ENCODE results near the gene PARP15. TPM values are rescaled to one million over a fixed set of nuclear protein-coding genes. Genes with fewer than 3 reads are reported as not detected.

Gene PARP15
- total RNA-seq, 1 donor from 2014 or later = 0.55 TPM

- no peak for DNase-seq (ENCODE audit: low spot score, unreplicated experiment)
- Mint-ChIP-seq H3K27ac (no peak overlapping the region), H3K36me3 (ENCODE audit: insufficient read depth) (peaks cover 3% of the 10 kb centered on the region), H3K9me3 (ENCODE audit: low read depth) (peaks cover 14% of the 10 kb centered on the region), H3K27me3 (peaks cover 14% of the 10 kb centered on the region), H3K4me3 (ENCODE audit: low read depth) (no peak overlapping the region), H3K4me1 (ENCODE audit: low read depth) (no peaks in the 10 kb centered on the region)
- TF ChIP-seq, protein P1, sequence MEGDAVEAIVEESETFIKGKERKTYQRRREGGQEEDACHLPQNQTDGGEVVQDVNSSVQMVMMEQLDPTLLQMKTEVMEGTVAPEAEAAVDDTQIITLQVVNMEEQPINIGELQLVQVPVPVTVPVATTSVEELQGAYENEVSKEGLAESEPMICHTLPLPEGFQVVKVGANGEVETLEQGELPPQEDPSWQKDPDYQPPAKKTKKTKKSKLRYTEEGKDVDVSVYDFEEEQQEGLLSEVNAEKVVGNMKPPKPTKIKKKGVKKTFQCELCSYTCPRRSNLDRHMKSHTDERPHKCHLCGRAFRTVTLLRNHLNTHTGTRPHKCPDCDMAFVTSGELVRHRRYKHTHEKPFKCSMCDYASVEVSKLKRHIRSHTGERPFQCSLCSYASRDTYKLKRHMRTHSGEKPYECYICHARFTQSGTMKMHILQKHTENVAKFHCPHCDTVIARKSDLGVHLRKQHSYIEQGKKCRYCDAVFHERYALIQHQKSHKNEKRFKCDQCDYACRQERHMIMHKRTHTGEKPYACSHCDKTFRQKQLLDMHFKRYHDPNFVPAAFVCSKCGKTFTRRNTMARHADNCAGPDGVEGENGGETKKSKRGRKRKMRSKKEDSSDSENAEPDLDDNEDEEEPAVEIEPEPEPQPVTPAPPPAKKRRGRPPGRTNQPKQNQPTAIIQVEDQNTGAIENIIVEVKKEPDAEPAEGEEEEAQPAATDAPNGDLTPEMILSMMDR (IDR thresholded peaks at IDR 0.05; ENCODE audit: unreplicated experiment) = no peak
These were observed 85.1 kb downstream of the PARP15 start for GRCh38 chr3:122662505-122662904.

DNA sequence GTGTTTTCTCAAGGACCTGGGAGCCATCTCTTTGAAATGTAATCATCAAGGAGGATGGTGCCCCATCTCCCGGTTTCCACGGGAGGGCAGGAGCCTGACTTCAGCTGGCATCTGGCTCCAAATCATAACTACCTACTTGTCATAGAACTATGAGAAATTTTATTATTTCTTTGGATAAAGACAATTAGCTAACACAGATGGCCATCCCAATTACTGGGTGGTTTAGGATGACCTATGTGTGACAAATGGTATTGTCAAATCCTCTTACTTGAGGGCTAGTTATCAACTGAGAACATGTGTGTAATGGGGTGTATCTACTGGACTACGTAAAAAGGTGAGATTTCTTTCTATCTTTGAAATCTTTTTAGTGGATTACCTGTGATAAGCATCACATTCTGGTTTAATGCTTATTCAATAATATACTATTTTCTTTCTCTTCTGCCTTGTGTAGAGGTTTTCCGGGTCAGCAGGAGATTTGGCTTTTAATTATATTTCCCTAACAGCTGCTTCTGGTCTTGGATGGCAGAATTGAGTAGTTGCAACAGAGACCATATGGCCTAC lies 87.9 kb downstream of the PARP15 start:
- TF ChIP-seq, protein P1 (IDR thresholded peaks at IDR 0.05; ENCODE audit: unreplicated experiment) = no peak
- peaks cover 14% of the 10 kb centered on the region for H3K27me3 Mint-ChIP-seq

DNA sequence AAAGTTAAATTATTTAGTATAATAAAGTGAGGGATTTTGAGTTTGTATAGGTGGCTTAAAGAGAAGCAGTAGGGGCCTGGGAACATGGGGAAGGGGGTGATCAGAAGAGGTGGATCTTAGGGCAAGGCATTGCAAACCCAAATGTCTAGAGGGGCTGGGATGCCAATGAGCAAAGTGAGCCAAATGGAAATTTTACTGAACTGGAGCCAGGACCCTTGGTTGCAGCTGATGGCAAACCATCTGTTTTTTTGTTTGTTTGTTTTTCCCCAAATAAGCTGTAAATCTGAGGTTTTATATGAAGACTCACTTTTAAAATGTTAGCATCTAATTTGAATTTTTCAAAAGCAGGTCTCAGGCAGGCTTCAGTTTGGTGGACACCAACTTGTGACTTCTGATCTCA lies 88.4 kb downstream of the PARP15 start:
- H3K4me3 Mint-ChIP-seq (ENCODE audit: low read depth) = no peak overlapping the region
- peaks cover 10% of the 10 kb centered on the region for H3K27me3 Mint-ChIP-seq
- H3K27ac Mint-ChIP-seq = no peak overlapping the region
- peaks cover under 1% of the 10 kb centered on the region for H3K36me3 Mint-ChIP-seq (ENCODE audit: insufficient read depth)
- no peaks in the 10 kb centered on the region for H3K4me1 Mint-ChIP-seq (ENCODE audit: low read depth)
- H3K9me3 Mint-ChIP-seq (ENCODE audit: low read depth) = peaks cover 12% of the 10 kb centered on the region
- TF ChIP-seq, protein P1 (IDR thresholded peaks at IDR 0.05; ENCODE audit: unreplicated experiment) = no peak
- DNase-seq (ENCODE audit: low spot score, unreplicated experiment) = no peak

More for the DNA sequence above, 87.9 kb downstream of the PARP15 start:
- peaks cover 3% of the 10 kb centered on the region for H3K36me3 Mint-ChIP-seq (ENCODE audit: insufficient read depth)
- H3K4me3 Mint-ChIP-seq (ENCODE audit: low read depth) = no peak overlapping the region
- no peaks in the 10 kb centered on the region for H3K4me1 Mint-ChIP-seq (ENCODE audit: low read depth)
- H3K27ac Mint-ChIP-seq = no peak overlapping the region
- peaks cover 17% of the 10 kb centered on the region for H3K9me3 Mint-ChIP-seq (ENCODE audit: low read depth)
- no peak for DNase-seq (ENCODE audit: low spot score, unreplicated experiment)

GRCh38 chr3:122668930-122669730 lies 91.7 kb downstream of the PARP15 start:
- H3K4me1 Mint-ChIP-seq (ENCODE audit: low read depth) = no peaks in the 10 kb centered on the region
- no peak overlapping the region for H3K4me3 Mint-ChIP-seq (ENCODE audit: low read depth)
- no peak for DNase-seq (ENCODE audit: low spot score, unreplicated experiment)
- H3K27ac Mint-ChIP-seq = no peak overlapping the region
- H3K27me3 Mint-ChIP-seq = no peaks in the 10 kb centered on the region
- TF ChIP-seq, protein P1 (IDR thresholded peaks at IDR 0.05; ENCODE audit: unreplicated experiment) = no peak
- H3K36me3 Mint-ChIP-seq (ENCODE audit: insufficient read depth) = no peaks in the 10 kb centered on the region
- peaks cover 3% of the 10 kb centered on the region for H3K9me3 Mint-ChIP-seq (ENCODE audit: low read depth)

- TF ChIP-seq, protein P1 (IDR thresholded peaks at IDR 0.05; ENCODE audit: unreplicated experiment) = no peak
- peaks cover 3% of the 10 kb centered on the region for H3K9me3 Mint-ChIP-seq (ENCODE audit: low read depth)
These were observed 94.1 kb downstream of the PARP15 start for GRCh38 chr3:122671553-122671952.

More at GRCh38 chr3:122671553-122671952, 94.1 kb downstream of the PARP15 start:
- H3K36me3 Mint-ChIP-seq (ENCODE audit: insufficient read depth) = no peaks in the 10 kb centered on the region
- H3K27me3 Mint-ChIP-seq = no peaks in the 10 kb centered on the region
- H3K27ac Mint-ChIP-seq = no peak overlapping the region
- H3K4me1 Mint-ChIP-seq (ENCODE audit: low read depth) = no peaks in the 10 kb centered on the region
- no peak for DNase-seq (ENCODE audit: low spot score, unreplicated experiment)
- no peak overlapping the region for H3K4me3 Mint-ChIP-seq (ENCODE audit: low read depth)

Measured in progenitor cell of endocrine pancreas (in vitro differentiated cells).